ENCODE measurements around the gene ABLIM1. TPM values are rescaled to one million over a fixed set of nuclear protein-coding genes. Genes with fewer than 3 reads are reported as not detected.
A peak's percentile ranks its signal among the peaks of the same experiment; 100 is the strongest.
"Not testable (repeated sequence)": the region's sequence is repeated elsewhere in the genome, so short reads cannot be mapped to it uniquely, and the experiment has no call there.

The ABLIM1 gene
- 52.5 TPM for total RNA-seq

DNA sequence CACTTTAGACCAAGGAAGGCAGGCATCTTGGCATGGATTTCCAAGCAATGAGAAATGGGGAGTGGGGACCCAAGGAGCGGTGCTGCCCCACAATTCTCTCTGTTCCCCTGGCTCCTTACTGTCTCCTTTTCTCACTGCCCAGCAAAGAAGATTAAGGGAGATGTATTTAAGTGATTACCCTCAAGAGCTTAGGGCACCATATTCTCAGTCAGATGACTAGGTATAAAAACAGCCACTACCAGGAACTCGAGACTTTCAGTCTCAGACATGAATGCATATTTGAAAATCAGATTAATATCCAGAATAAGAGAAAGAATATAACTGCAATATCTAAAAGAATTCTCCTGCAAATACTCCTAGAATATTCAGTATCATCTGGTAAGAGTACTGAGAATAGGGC is at the start of gene ABLIM1:
TSS of gene ABLIM1 (minus strand) at position 101 of the 400 bp plus-strand sequence. CDS start at position 26, 75 bp downstream.
- no peak for DNase-seq (ENCODE audit: low read depth in 2 of 3, low spot score in 2 of 3)

- no peak for DNase-seq (ENCODE audit: low read depth in 2 of 3, low spot score in 2 of 3)
Measured at GRCh38 chr10:114706458-114707055, 48.5 kb upstream of the ABLIM1 start.

DNA sequence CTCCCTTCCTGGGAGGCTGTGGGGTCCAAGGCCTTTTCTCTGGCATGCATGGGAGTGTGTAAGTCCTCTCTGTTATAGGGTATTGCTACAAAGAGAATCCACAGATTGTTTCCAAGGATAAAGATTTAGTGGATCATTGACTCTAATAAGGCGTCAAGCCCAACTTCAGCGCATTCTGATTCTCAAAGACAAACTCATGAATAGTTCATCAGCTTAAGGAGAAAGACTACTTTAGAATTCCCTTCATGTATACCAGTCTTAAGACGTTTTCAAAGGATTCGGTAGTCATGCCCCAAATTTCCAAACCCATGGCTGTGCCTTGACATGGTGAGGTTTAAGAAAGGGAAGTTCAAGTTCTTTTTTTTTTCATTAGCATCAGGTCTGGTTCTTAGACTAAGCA is 46.6 kb upstream of the ABLIM1 start:
- DNase-seq (ENCODE audit: low read depth in 2 of 3, low spot score in 2 of 3) = no peak

GRCh38 chr10:114703377-114704107 is 45.5 kb upstream of the ABLIM1 start:
- peak in 2 of 3 donors; percentile 51 to 74 for DNase-seq (ENCODE audit: low read depth in 2 of 3, low spot score in 2 of 3)

GRCh38 chr10:114698271-114699061 is 40.4 kb upstream of the ABLIM1 start:
- no peak for DNase-seq (ENCODE audit: low read depth in 2 of 3, low spot score in 2 of 3)

DNA sequence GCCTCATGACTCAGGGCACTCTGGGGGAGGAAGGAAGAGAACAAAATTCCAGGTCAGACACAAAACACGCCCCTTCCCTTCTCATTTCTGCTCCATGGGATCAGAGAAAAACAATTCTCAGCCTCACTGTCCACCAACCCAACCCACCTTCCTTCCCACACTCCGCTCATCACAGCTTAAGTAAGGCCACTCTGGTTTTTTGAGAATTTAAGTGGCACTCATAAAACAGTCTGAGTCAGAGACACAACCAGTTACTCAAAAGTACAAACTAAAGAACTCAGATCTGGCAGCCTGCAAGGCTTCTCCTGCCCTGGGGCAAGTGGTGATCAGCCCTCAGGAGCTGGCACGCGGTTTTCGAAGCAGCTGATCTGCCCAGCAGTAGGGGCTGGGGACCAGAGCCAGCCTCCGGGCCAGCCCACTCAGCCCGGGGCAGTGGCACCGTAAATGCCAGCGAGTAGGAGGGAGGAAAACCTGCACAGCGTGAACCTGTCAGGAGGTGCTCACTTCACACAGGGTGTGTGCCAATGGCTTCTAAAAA is 39.1 kb upstream of the ABLIM1 start:
- no peak for DNase-seq (ENCODE audit: low read depth in 2 of 3, low spot score in 2 of 3)

GRCh38 chr10:114696301-114696700 is 38.2 kb upstream of the ABLIM1 start:
- DNase-seq (ENCODE audit: low read depth in 2 of 3, low spot score in 2 of 3) = not testable (repeated sequence)

GRCh38 chr10:114694752-114695151 is 36.7 kb upstream of the ABLIM1 start:
- DNase-seq (ENCODE audit: low read depth in 2 of 3, low spot score in 2 of 3) = peak in 1 of 3 donors; percentile 46

GRCh38 chr10:114694062-114694461 is 36.0 kb upstream of the ABLIM1 start:
- peak in 1 of 3 donors; percentile 50 for DNase-seq (ENCODE audit: low read depth in 2 of 3, low spot score in 2 of 3)

DNA sequence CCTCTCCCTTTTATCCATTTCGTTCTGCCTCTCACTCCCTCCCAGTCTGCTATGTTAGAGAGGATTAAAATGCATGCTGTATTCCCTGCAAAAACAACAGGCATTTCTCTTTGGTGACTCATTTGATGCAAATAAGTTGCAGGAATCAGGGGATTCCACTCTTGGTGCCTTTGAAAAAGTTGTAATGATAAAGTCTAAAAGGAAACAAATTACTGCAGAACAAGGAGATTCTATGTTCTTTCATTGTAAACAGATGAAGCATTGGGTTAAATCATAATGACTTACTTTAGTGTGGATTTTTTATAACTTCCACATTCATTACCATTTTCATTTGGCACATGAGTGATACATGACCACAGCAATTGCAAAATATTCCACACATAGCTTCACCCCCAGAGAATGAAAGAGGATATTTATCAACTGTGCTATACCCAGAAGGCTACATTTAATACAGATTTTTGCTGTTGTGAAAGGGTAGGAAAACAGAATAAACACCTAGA is 33.4 kb upstream of the ABLIM1 start:
- peak in 1 of 3 donors; percentile 22 for DNase-seq (ENCODE audit: low read depth in 2 of 3, low spot score in 2 of 3)

- no peak for DNase-seq (ENCODE audit: low read depth in 2 of 3, low spot score in 2 of 3)
Measured at GRCh38 chr10:114688786-114689185, 30.7 kb upstream of the ABLIM1 start.

DNA sequence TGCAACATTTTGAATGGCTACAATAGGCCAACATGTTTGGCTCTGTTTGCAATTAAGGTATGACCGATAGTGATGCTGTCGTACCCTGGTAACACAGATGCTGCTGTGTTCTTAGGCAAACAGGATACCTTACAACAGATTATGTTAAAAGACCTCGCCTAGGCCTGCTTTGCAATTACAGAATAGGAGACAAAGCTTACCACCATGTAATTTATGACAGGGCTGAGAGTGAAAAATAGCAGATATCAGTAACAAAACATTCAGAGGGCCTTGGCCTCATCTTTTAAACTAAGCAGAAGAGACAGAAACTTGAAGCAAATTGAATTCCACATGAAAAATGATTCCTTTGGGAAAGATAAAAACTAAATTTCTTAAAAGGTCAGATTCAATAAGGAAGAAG is 29.4 kb upstream of the ABLIM1 start:
- peak in 1 of 3 donors; percentile 39 for DNase-seq (ENCODE audit: low read depth in 2 of 3, low spot score in 2 of 3)

- DNase-seq (ENCODE audit: low read depth in 2 of 3, low spot score in 2 of 3) = no peak
Measured at GRCh38 chr10:114686013-114686412, 27.9 kb upstream of the ABLIM1 start.

DNA sequence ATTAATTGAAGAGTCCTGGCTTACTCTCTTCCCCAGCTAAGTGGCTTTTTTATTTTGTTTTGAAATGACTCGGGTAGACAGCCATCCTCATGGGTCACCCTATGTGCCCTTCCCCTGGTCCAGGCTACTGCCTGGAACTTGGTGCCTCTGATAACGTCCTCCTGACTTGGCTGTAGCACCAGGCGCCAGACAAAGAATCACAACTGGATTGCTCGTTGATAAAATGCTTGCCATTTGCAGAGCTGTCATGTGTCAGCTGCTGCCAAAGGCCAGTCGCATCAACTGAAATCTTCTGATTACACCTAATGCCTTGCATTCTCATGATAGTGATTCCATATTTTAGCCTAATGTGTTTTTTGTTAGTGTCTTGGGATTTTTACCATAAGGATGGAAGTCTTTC is 27.4 kb upstream of the ABLIM1 start:
- no peak for DNase-seq (ENCODE audit: low read depth in 2 of 3, low spot score in 2 of 3)

DNA sequence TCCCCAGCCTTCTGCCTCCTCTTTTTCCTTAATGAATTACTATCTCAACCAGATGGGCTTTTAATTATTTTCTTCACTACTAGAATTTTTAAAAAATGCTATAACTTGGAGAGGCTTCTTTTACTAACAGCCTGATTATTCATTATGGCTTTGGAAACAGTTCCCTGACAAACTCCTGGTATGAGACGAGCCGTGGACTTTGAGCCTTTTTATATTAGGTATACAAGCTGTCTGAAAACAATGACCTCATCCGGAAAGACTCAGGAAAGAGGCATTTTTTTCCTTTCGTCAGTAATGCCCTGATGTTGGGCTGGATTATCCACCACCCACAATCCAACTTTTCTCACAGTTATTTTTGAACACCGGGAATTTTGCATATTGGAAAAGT is 26.7 kb upstream of the ABLIM1 start:
- DNase-seq (ENCODE audit: low read depth in 2 of 3, low spot score in 2 of 3) = no peak

- DNase-seq (ENCODE audit: low read depth in 2 of 3, low spot score in 2 of 3) = no peak
Measured at GRCh38 chr10:114684084-114684821, 26.2 kb upstream of the ABLIM1 start.

- DNase-seq (ENCODE audit: low read depth in 2 of 3, low spot score in 2 of 3) = no peak
Measured at GRCh38 chr10:114683593-114683992, 25.5 kb upstream of the ABLIM1 start.

DNA sequence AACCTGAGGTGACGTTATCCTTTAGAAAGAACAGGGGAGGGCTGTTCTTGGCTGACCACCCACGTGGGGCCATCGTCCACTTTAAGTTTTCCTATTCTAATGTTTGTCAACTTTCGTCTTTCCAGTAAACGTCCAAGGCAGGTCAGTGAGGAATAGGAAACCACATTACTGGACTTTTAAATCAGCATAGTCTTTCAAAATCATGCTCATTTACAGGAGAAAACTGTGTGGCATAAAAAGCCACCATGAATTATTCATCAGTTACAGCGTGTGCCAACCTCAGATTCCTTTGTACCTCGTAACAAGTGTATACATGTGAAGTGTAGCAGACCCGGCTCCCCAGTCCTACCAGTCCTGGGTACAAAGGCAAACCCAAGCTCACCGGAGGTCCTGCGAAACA is 25.1 kb upstream of the ABLIM1 start:
- no peak for DNase-seq (ENCODE audit: low read depth in 2 of 3, low spot score in 2 of 3)

DNA sequence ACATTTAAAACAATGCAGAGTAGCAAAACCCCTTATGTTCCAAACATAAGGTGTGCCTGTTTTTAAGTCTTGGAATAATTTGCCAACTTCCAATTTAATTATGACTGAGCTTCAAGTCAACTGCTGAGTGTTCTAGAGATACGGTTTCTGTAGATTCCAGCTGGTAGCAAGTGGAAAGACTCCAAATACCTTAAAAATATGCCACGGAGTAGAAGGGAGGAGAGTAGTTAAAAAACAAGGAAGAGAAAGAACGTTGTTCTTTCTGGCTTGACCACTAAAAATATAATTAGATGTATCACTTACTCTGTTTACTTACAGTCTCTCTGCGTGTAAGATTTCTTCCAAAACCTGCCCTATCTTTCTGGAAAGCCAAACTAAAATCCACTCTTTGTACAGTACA is 24.5 kb upstream of the ABLIM1 start:
- no peak for DNase-seq (ENCODE audit: low read depth in 2 of 3, low spot score in 2 of 3)

GRCh38 chr10:114682121-114682520 is 24.0 kb upstream of the ABLIM1 start:
- no peak for DNase-seq (ENCODE audit: low read depth in 2 of 3, low spot score in 2 of 3)
